Adrenal gland (tissue), 5 donors: Measurements from ENCODE around the gene MACO1.
"Not testable (repeated sequence)": the region's sequence is repeated elsewhere in the genome, so short reads cannot be mapped to it uniquely, and the experiment has no call there.

Source experiments
- CTCF ChIP-seq, 6 experiments: fragments of 450-650 bp in 4 of 6; fragments of 200-600 bp in 2 of 6; sonication (generic) in 1 of 6; IDR thresholded peaks; 1 replicate in 5 of 6; 2 replicates in 1 of 6; pipeline versions ENCODE4 v1.5.1 to v1.8.0; 2016 to 2021; ENCODE audit warnings: antibody characterized with exemption in 6 of 6, mild to moderate bottlenecking in 2 of 6, moderate library complexity in 1 of 6
- POLR2A ChIP-seq, 2 donors: fragments of 450-650 bp; IDR thresholded peaks; one replicate each; pipeline ENCODE4 v1.6.1; 2017; ENCODE audit warnings: antibody characterized with exemption in 2 of 2, mild to moderate bottlenecking in 2 of 2, moderate library complexity in 1 of 2
- donor health status: DM: no; HTN: no; CAD: no.

GRCh38 chr1:25387096-25387495, 43.6 kb upstream of the MACO1 start:
- TF ChIP-seq CTCF, POLR2A (IDR thresholded peaks at IDR 0.05): not testable (repeated sequence)
